Measurements from ENCODE around the gene PIAS4. TPM values are rescaled to one million over a fixed set of nuclear protein-coding genes. Genes with fewer than 3 reads are reported as not detected.

Gene PIAS4
- total and polyA plus RNA-seq, 5 experiments from 2014 or later, result 3.2 to 34.9 (median 4.9) TPM

DNA sequence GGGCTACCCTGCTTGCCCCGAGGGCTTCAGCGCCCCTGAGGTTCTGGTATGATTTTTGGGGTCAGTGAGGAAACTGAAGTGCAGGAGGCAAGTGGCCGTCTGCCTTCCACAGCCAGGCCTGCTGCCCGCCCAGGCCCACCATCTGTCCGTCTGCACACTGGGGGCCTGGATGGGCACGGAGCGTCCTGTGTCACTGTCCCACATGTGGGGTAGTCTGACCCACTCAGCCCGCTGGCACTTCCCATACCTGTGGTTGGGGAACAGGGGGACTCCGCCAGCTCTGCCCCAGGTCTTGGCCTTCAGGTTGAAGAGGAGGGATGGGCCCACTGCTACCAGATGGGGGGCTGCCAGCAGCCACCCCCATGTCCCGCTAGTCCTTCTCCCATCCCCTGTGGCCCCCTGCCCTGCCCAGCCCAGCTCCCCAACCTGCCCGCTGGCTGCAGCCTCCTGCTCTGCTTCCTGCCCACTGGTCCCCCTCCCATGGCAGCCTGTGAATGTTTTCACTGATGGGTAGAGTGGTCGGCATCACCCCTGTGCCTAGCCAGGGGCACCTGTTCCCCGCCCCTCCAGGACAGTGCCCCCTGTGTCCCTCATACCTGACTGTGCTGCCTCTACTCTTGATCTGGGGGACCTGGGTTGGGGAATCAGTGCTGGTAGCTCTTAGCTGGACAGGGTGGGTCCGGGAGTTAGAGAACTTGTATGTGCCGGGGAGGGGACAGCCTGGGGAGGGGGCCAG lies 9.5 kb downstream of the PIAS4 start:
- H3K36me3 Mint-ChIP-seq, result peaks cover 0 to 20% (median 8%) of the 10 kb centered on the region in 3 donors

DNA sequence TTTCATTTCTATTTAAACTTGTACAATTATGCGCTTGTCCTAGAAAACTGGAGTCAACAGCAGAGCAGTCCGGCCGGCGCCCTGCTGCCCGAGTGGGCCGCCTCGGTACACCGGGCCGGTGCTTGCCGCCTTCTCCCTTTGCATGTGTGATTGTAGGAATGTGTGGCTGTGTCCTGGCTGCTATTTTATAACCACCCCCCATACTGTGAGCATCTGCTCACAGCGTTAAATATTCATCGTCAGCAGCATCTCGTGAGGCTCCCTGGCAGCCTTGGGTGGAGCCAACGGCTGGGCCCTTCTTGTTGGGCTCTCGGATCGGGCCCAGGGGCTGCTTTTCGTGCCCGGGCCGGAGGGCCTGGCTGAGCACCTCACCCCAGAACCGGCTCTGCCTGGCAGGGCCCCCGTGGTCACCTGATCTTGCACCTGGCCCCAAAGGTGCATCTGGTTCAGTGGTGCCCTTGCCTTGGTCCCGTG lies 10.6 kb downstream of the PIAS4 start:
- no peaks in the 10 kb centered on the region for H3K27me3 Mint-ChIP-seq
- no peak for DNase-seq
- peaks cover 0 to 17% (median 5%) of the 10 kb centered on the region in 3 donors for H3K36me3 Mint-ChIP-seq

More for the DNA sequence above, 9.5 kb downstream of the PIAS4 start:
- H3K4me1 Mint-ChIP-seq, result peaks cover 7 to 45% (median 17%) of the 10 kb centered on the region in 4 donors
- peak overlapping the region in 2 of 10 donors; percentile 24 to 45 for H3K27ac Mint-ChIP-seq
- no peaks in the 10 kb centered on the region for H3K27me3 Mint-ChIP-seq
- POLR2A ChIA-PET, result interaction anchor here (0.7 kb wide), 1 partner anchor 23 kb away, joined by 3 read pairs; no protein-coding TSS in a partner anchor
- ATAC-seq (no peak), DNase-seq (no peak)
- H3K9me3 Mint-ChIP-seq, result peaks cover 0 to 3% (median 0%) of the 10 kb centered on the region in 9 donors
- peak overlapping the region in 1 of 10 donors; percentile 75 for H3K4me3 Mint-ChIP-seq

GRCh38 chr19:4018775-4019504 lies 11.4 kb downstream of the PIAS4 start:
- H3K9me3 Mint-ChIP-seq, result peaks cover 0 to 4% (median 0%) of the 10 kb centered on the region in 9 donors
- peaks cover 4 to 33% (median 9%) of the 10 kb centered on the region in 4 donors for H3K4me1 Mint-ChIP-seq
- no peaks in the 10 kb centered on the region for H3K27me3 Mint-ChIP-seq
- no peak overlapping the region for H3K27ac Mint-ChIP-seq
- no peak for ATAC-seq
- peaks cover 0 to 19% (median 5%) of the 10 kb centered on the region in 3 donors for H3K36me3 Mint-ChIP-seq
- DNase-seq, result no peak
- POLR2A ChIA-PET, result no interaction called here
- H3K4me3 Mint-ChIP-seq, result no peak overlapping the region

More for the DNA sequence above, 10.6 kb downstream of the PIAS4 start:
- H3K4me1 Mint-ChIP-seq, result peaks cover 4 to 35% (median 10%) of the 10 kb centered on the region in 4 donors
- H3K4me3 Mint-ChIP-seq, result no peak overlapping the region
- H3K27ac Mint-ChIP-seq, result peak overlapping the region in 1 of 10 donors; percentile 45
- POLR2A ChIA-PET, result no interaction called here
- no peak for ATAC-seq
- peaks cover 0 to 4% (median 0%) of the 10 kb centered on the region in 9 donors for H3K9me3 Mint-ChIP-seq

DNA sequence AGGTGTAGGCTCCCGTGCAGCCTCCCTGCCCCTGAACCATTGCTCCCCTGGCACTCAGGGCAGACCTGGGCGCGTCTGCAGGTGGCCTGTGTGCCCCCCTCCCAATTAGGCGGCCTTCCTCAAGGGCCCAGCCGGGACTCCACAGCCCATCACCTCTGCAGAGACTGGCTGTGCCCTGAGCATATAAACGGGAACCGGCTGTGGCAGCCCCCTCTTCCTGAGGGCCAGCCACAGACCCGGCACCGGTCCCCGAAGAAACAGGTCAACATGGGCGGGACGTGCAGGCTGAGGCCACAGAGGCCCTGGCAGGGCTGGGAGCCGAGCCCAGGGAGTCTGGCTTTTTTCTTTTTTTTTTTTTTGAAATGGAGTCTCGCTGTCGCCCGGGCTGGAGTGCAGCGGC lies 12.0 kb downstream of the PIAS4 start:
- Mint-ChIP-seq H3K36me3 (peaks cover 0 to 22% (median 5%) of the 10 kb centered on the region in 3 donors), H3K9me3 (peaks cover 0 to 4% (median 0%) of the 10 kb centered on the region in 9 donors), H3K27me3 (no peaks in the 10 kb centered on the region), H3K27ac (no peak overlapping the region), H3K4me3 (no peak overlapping the region), H3K4me1 (peaks cover 4 to 28% (median 9%) of the 10 kb centered on the region in 4 donors)
- DNase-seq (no peak), ATAC-seq (no peak)
- POLR2A ChIA-PET, result interaction anchor here (0.5 to 0.7 kb wide), 3 partner anchors 12 to 68 kb away, joined by 3 to 5 read pairs (median 3); no protein-coding TSS in a partner anchor

GRCh38 chr19:4023600-4024398 lies 16.3 kb downstream of the PIAS4 start:
- ATAC-seq (no peak), DNase-seq (no peak)
- POLR2A ChIA-PET, result interaction anchor here (1.0 to 1.5 kb wide), 2 partner anchors 35 to 81 kb away, joined by 3 to 4 read pairs; no protein-coding TSS in a partner anchor
- Mint-ChIP-seq H3K4me1 (peaks cover 0 to 5% (median 1%) of the 10 kb centered on the region in 4 donors), H3K36me3 (peaks cover 0 to 29% (median 5%) of the 10 kb centered on the region in 3 donors), H3K9me3 (peaks cover 0 to 4% (median 0%) of the 10 kb centered on the region in 9 donors), H3K27me3 (no peaks in the 10 kb centered on the region), H3K4me3 (no peak overlapping the region), H3K27ac (peak overlapping the region in 3 of 10 donors; percentile 34 to 73 (median 67))

DNA sequence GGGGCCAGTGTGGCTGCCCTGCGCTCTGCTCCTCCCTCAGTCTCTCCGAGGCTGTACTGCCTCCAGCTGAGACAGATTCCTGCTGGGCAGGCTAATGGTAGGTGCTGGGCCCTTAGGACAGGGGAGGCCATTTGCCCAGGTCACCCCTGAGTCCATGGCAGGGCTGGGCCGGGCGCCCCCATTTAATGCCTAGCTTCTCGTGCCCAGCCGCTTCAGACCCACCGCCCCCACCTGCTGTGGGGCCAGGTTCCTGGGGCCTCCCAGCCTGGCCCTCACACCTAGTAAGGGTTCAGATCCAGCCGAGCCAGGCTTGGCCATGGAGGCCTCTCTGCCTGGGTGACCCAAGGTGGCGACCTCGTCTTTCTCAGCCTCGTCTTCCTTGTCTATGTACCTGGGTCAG lies 17.8 kb downstream of the PIAS4 start:
- Mint-ChIP-seq H3K9me3 (peaks cover 0 to 4% (median 0%) of the 10 kb centered on the region in 9 donors), H3K36me3 (peaks cover 0 to 31% (median 5%) of the 10 kb centered on the region in 3 donors), H3K27ac (peak overlapping the region in 1 of 10 donors; percentile 49), H3K4me1 (peaks cover 0 to 4% (median 1%) of the 10 kb centered on the region in 4 donors), H3K27me3 (no peaks in the 10 kb centered on the region), H3K4me3 (no peak overlapping the region)
- POLR2A ChIA-PET, result interaction anchor here (0.7 to 1.3 kb wide), 2 partner anchors 20 to 46 kb away, joined by 3 read pairs; no protein-coding TSS in a partner anchor
- DNase-seq, result no peak
- ATAC-seq, result no peak

DNA sequence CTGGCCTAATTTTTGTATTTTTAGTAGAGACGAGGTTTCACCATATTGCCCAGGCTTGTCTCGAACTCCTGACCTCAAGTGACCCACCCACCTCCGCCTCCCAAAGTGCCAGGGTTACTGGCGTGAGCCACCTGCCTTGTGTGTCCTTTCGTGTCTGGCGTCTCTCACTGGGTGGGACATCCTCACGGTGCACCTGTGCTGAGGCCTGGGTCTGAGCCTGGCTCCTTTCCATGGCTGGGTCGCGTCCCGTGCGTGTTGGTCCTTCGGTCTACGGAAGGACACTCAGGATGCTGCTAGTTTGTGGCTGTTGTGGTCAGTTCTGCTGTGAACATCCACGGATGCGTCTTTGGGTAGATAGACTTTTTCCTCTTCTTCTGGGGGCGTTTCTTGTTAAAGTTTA lies 19.6 kb downstream of the PIAS4 start:
- Mint-ChIP-seq H3K4me3 (no peak overlapping the region), H3K27ac (peak overlapping the region in 2 of 10 donors; percentile 14 to 65), H3K9me3 (peaks cover 0 to under 1% (median 0%) of the 10 kb centered on the region in 9 donors), H3K27me3 (no peaks in the 10 kb centered on the region), H3K36me3 (peaks cover 0 to 30% (median 0%) of the 10 kb centered on the region in 3 donors), H3K4me1 (peaks cover 0 to under 1% (median 0%) of the 10 kb centered on the region in 4 donors)
- POLR2A ChIA-PET, result interaction anchor here (0.5 to 0.6 kb wide), 2 partner anchors 46 to 259 kb away, joined by 3 read pairs; no protein-coding TSS in a partner anchor
- ATAC-seq (no peak), DNase-seq (no peak)

- ATAC-seq (no peak), DNase-seq (no peak)
- no peaks in the 10 kb centered on the region for H3K4me1 Mint-ChIP-seq
- H3K9me3 Mint-ChIP-seq, result no peaks in the 10 kb centered on the region
- H3K4me3 Mint-ChIP-seq, result no peak overlapping the region
- H3K36me3 Mint-ChIP-seq, result peaks cover 0 to 28% (median 0%) of the 10 kb centered on the region in 3 donors
- POLR2A ChIA-PET, result interaction anchor here (0.6 to 0.7 kb wide), 2 partner anchors 31 to 75 kb away, joined by 4 read pairs; no protein-coding TSS in a partner anchor
- H3K27me3 Mint-ChIP-seq, result no peaks in the 10 kb centered on the region
- no peak overlapping the region for H3K27ac Mint-ChIP-seq
Measured at GRCh38 chr19:4028334-4029246, 21.1 kb downstream of the PIAS4 start.

GRCh38 chr19:4029247-4029614 lies 21.7 kb downstream of the PIAS4 start:
- Mint-ChIP-seq H3K9me3 (no peaks in the 10 kb centered on the region), H3K36me3 (peaks cover 0 to 26% (median 0%) of the 10 kb centered on the region in 3 donors), H3K27ac (no peak overlapping the region), H3K4me1 (no peaks in the 10 kb centered on the region), H3K4me3 (no peak overlapping the region), H3K27me3 (no peaks in the 10 kb centered on the region)
- POLR2A ChIA-PET, result interaction anchor here (0.6 to 1.0 kb wide), 3 partner anchors 14 to 75 kb away, joined by 4 to 5 read pairs (median 4); no protein-coding TSS in a partner anchor
- no peak for DNase-seq
- ATAC-seq, result no peak

DNA sequence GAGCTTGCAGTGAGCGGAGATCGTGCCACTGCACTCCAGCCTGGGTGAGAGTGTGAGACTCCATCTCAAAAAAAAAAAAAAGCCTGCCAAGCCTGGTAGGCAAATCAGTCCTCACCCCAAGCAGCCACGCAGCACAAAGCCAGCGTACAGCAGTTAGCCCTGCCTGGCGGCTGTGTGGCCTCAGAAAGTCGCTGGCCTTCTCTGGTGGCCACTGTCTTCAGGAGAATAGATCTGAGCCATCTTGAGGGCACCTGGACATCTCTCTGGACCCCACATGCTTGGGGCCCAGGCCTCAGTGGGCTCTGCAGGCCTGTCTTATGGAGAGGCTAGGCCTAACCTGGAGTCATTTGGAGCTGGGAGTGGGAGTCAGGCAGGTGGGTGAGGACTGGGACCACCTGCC lies 23.0 kb downstream of the PIAS4 start:
- no peaks in the 10 kb centered on the region for H3K9me3 Mint-ChIP-seq
- H3K36me3 Mint-ChIP-seq, result peaks cover 0 to 19% (median 0%) of the 10 kb centered on the region in 3 donors
- no peaks in the 10 kb centered on the region for H3K27me3 Mint-ChIP-seq
- POLR2A ChIA-PET, result no interaction called here
- no peak overlapping the region for H3K4me3 Mint-ChIP-seq
- no peak for DNase-seq
- ATAC-seq, result no peak
- H3K27ac Mint-ChIP-seq, result no peak overlapping the region
- H3K4me1 Mint-ChIP-seq, result no peaks in the 10 kb centered on the region

DNA sequence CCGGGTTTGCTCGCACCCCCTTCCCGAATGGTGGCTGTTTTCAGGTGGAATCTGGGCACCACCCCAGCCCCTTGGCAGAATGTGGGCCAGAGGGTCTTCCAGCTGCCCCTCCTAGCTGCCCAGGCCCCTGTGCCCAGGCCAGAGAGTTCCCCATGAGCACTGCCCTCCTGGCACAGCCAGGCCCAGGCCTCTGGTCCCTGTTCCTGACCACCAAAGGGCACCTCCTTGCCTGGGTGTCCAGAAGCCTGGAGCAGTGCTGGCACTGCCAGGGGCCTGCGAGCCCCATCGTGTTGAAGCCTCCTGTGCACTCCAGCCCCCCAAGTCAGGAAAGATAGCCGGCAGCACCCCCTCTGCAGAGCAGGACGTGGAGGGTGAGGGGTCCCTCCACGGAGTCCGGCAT lies 23.4 kb downstream of the PIAS4 start:
- no peak for DNase-seq
- Mint-ChIP-seq H3K27ac (peak overlapping the region in 1 of 10 donors; percentile 55), H3K9me3 (no peaks in the 10 kb centered on the region), H3K27me3 (no peaks in the 10 kb centered on the region), H3K4me1 (no peaks in the 10 kb centered on the region), H3K4me3 (no peak overlapping the region), H3K36me3 (peaks cover 0 to 18% (median 0%) of the 10 kb centered on the region in 3 donors)
- no peak for ATAC-seq
- POLR2A ChIA-PET, result no interaction called here
